Measurements from ENCODE around the gene PLGLB2.
"Not testable (repeated sequence)": the region's sequence is repeated elsewhere in the genome, so short reads cannot be mapped to it uniquely, and the experiment has no call there.

Gene PLGLB2

DNA sequence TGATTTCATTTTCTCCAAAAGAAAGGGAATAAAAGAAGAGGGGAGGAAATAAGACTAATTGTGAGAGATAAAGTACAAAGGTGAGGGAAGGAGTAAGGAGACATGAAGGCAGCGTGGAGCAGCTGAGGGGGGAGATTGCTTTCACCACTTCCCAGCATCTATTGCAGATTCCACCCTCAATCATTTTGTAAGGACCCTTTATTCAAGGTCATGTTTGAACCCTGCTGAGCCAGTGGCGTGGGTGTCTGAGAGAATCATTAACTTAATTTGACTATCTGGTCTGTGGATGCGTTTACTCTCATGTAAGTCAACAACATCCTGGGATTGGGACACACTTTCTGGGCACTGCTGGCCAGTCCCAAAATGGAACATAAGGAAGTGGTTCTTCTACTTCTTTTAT is at the start of gene PLGLB2:
Gene PLGLB2, plus strand, starts transcription at position 297 of the 400 bp plus-strand sequence. Its CDS starts 67 bp downstream, at position 364.
- DNase-seq, result not testable (repeated sequence)

DNA sequence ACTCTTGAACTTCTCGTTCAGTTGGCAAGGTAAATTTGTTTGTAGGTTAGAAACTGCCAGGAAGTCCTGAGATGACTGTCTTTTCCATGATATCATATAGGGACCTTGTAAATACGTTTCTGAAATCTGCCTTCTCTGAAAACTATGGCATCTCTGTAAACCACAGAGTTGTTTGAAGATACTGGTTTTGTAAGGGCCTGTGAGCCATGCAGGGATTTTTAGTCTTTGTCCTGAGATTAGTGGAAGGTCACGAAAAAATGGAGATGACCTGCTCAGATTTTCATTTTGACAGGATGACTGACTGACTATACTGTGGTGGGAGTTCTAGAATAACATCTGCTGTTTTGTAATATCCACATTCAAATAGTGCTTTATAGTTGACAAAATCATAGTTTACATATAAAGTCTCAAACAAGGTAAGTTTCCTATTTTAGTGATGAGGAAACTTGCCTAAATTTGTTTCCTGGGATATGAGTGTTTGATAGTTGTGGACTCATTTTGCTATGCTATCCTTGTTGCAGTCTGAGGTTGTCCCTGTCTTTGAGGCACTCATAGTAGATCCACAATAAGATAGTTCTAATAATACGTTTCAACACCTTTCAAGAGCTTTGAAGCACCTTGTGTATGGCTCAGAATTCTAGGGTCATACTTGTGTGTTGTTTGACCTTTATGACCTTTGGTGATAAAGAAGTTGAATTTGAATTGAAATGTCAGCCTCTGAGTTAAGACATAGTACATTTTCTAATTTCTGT is 43.1 kb upstream of the PLGLB2 start:
- DNase-seq, result not testable (repeated sequence)

DNA sequence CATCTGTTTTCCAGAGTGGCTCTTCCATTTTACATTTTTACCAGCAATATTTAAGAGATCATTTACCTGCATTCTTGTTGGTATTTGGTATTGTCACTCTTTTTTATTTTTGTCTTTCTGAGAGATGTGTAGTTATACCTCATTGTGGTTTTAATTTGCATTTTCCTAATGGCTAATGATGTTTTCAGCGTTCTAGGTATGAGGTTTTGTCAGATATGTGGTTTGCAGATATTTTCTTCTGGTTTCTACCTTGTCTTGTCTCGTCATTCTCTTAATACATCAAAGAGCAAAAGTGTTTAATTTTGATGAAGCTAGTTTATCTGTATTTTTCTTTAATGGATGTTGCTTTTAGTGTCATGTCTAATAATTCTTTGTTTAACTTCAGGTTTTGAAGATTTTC is 39.5 kb upstream of the PLGLB2 start:
- DNase-seq, result not testable (repeated sequence)

DNA sequence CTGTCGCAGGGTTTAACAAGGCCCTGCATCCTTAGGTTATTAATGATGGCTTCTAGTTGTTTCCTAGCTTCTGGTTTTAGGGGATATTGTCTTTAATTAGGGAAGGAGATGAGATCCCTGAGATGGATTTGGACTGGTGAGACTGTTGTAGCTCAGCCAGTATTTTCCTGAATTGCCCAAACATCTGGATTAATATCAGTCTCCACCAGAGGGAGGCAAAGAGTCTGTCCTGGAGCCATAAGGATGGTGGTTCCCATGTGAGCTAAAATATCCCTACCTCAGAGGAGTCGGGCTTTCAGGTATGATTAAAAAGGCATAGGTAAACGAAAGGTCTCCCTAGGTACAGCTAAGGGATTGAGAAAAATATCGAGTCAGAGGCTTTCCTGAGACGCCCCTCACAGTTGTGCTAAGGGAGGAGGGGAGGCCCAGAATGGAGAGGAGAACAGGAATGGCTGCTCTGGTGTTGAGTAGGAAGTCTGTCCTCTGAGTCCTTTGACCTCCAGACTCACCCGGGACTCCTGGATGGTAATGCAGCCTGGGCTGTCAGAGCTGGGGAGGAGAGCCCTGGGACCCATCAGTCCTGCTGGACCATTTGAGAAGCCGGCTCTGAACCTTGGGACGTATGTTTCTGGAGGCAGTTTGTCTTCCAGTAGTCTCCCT is 19.8 kb upstream of the PLGLB2 start:
- not testable (repeated sequence) for DNase-seq

DNA sequence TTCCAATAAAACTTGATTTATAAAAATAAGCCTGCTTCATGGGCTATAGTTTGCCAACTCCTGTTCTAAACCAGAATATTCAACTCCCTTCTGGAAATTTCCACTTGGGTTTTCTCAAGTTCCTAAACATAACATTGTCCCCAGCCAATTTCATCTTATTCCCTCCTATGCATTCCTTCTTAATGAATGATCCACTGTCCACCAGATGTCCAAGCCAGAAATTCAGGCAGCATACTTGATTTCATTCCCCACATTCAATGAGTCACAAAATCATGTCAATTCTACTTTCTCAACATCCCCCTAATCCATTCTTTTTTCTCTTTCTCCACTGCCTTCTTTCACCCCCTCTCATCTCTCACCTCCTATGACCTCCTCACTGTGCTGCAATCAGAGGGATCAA is 7.0 kb upstream of the PLGLB2 start:
- DNase-seq, result not testable (repeated sequence)

DNA sequence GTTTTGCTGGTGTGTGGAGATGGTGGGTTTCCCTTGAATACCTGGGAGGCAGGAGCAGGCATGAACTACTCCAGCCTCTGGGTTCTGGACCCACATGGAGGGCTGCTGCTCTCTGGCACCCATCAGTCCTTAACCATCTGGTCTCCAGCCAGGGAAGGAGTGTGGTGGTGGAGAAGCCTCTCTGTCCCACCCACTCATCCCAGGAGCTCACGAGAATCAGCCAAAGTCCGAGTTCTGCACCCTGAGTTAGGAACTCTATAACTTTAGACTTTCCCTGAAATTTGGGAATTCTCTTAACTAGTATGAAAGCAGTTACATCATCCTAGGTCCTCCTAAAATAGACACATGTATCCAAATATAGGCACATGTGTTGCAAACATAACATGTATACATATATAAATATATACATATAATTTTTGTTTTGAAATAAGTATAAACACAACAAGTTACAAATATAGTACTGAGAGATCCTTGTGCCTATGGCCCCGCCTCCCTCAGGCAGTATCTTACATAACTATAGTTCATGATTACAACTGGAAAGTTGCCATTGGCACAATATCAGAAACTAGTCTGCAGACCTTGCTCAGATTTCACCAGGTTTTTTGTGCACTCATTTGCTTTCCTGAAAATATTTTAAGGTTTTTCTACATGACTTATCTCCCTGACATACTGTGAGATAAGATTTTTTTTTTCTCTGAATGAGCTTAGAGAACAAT is 5.3 kb upstream of the PLGLB2 start:
- DNase-seq, result not testable (repeated sequence)

DNA sequence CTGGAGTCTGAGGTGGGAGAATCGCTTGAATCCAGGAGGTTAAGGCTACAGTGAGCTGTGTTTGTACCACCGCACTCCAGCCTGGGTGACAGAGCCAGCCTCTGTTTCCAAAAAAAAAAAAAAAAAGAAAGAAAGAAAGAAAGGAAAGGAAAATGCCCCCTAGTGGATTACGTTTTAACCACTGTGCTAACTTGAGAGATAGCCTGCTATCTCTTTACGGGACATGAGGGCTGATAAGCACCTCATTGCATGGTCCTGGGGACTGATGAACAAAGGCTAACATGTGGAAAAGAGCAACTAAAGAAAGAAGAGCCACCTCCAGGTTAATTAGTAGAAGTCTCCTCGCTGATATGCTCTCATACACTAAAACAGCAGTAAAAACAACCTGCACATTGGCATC is 4.2 kb upstream of the PLGLB2 start:
- not testable (repeated sequence) for DNase-seq

DNA sequence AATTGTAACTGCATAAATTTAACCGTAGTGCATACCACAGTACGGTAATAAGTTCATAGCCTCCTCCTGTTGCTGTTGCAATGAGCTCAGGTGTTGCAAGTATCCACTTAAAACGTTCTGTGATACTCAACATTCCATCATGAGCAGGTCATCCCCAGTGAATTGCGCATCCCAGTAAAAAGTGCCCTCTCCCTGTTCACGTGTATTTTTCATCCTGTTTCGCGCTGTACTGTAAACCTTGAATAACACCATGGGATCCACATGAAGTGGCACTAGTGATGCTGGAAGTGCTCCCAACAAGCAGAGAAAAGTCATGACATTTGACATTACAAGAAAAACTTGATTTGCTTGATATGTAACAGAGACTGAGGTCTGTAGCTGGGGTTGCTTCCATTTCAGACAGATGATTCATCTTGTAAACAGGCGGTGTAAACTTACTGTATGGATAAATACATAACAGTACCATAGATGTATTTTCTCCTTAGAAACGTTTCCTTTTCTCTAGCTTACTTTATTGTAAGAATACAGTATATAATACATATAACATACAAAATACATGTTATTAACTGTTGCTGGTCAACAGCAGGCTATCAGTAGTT is 2.4 kb upstream of the PLGLB2 start:
- DNase-seq, result not testable (repeated sequence)

DNA sequence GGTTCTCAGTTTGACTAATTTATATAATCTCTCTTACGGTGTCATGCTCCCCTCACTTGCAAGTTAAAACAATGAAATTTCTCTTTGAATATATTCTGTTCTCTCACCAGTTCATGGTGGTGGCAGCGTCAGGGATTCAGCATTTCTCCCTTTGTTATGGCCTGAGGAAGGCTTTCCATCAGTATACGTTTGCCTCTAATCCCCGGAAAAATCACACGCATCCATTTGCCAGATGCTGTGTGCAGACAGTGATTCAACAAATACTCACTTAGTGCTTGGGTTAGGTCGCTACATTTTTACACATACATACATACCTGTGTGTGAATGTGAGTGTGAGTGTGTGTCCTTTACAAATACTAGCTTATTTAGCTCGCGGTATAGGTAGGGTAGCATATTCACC is 637 bp downstream of the PLGLB2 start:
- DNase-seq, result not testable (repeated sequence)

DNA sequence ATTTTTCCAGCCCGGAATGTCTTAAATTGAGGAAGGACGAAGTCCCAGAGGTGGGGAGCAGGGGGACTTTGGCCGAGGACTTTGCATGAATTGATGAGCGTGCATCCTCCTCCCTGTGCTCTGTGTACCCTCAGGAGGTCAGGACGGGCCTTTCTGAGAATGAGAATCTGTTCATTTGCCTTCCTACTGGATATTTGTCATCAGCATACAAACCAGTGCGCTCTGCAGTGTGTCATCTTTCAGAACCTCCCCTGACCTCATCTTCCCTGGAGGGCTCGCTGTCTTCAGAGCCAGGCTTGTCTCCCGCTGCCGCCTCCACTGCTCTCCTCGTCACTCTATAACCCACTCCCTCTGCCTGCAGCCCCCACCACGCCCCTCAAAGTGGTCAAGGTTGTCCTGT is 2.7 kb downstream of the PLGLB2 start:
- DNase-seq, result not testable (repeated sequence)

DNA sequence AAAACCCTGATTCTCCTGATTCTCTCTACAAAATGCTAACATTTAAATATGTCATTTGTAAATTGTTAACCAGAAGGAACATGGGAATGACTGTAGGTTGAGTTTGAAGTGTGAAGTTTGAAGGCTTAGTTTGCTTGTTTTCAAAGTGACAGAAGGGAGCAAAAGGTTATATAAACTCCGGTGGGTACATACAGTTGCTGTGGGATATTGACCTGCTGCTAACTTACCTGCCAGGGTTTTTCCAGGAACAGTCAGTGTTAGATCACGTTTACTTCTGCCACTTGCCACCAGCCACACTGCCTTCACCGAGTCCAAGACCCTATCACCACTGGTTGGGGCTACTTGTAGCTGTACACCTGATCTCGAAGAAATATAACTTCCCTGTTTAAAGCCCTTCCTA is 6.9 kb downstream of the PLGLB2 start:
- not testable (repeated sequence) for DNase-seq

All from cortex of kidney (tissue), 1 donor.